GM08714 (cell line): ENCODE data around the gene NAA10.

ENCODE experiments used
- H3K4me3 ChIP-seq: fragments of 200-500 bp; sonication (Bioruptor generic); 2 replicates; pipeline ENCODE4 v1.5.1; 2014; ENCODE audit warnings: mild to moderate bottlenecking, low read length, inconsistent platforms
- ZNF274 ChIP-seq: IDR thresholded peaks from 2 replicates; pipeline ENCODE4 v1.6.1; 2012; ENCODE audit warnings: mild to moderate bottlenecking, low read depth, low read length

The NAA10 gene

GRCh38 chrX:153970357-153971123, 35.7 kb upstream of the NAA10 start:
- TF ChIP-seq ZNF274 = no peak
- peak overlapping the region; percentile 85 for H3K4me3 ChIP-seq

GRCh38 chrX:153969904-153970356, 35.1 kb upstream of the NAA10 start:
- peak overlapping the region; percentile 85 for H3K4me3 ChIP-seq
- no peak for TF ChIP-seq ZNF274

GRCh38 chrX:153969125-153969903, 34.5 kb upstream of the NAA10 start:
- H3K4me3 ChIP-seq = peak overlapping the region; percentile 85
- no peak for TF ChIP-seq ZNF274

GRCh38 chrX:153968754-153969124, 33.9 kb upstream of the NAA10 start:
- H3K4me3 ChIP-seq = peak overlapping the region; percentile 85; the same call in 1 of the 2 replicates
- no peak for TF ChIP-seq ZNF274

GRCh38 chrX:153968255-153968654, 33.4 kb upstream of the NAA10 start:
- peak overlapping the region; percentile 85; the same call in 1 of the 2 replicates for H3K4me3 ChIP-seq
- no peak for TF ChIP-seq ZNF274

GRCh38 chrX:153967536-153968224, 32.8 kb upstream of the NAA10 start:
- no peak for TF ChIP-seq ZNF274
- H3K4me3 ChIP-seq = peak overlapping the region; percentile 85; the same call in 1 of the 2 replicates

GRCh38 chrX:153966841-153967535, 32.2 kb upstream of the NAA10 start:
- no peak overlapping the region; the same call in 1 of the 2 replicates for H3K4me3 ChIP-seq
- no peak for TF ChIP-seq ZNF274

GRCh38 chrX:153966283-153966688, 31.4 kb upstream of the NAA10 start:
- no peak for TF ChIP-seq ZNF274
- no peak overlapping the region for H3K4me3 ChIP-seq

- TF ChIP-seq ZNF274 = no peak
Measured at GRCh38 chrX:153965406-153965805, 30.6 kb upstream of the NAA10 start.

GRCh38 chrX:153964105-153964504, 29.3 kb upstream of the NAA10 start:
- no peak overlapping the region for H3K4me3 ChIP-seq
- TF ChIP-seq ZNF274 = no peak

More at GRCh38 chrX:153965406-153965805, 30.6 kb upstream of the NAA10 start:
- no peak overlapping the region for H3K4me3 ChIP-seq

- no peak for TF ChIP-seq ZNF274
- no peak overlapping the region for H3K4me3 ChIP-seq
Measured at GRCh38 chrX:153963546-153963945, 28.7 kb upstream of the NAA10 start.

GRCh38 chrX:153961292-153961691, 26.5 kb upstream of the NAA10 start:
- TF ChIP-seq ZNF274 = no peak
- no peak overlapping the region for H3K4me3 ChIP-seq

GRCh38 chrX:153960786-153961185, 25.9 kb upstream of the NAA10 start:
- no peak for TF ChIP-seq ZNF274
- no peak overlapping the region for H3K4me3 ChIP-seq

- TF ChIP-seq ZNF274 = no peak
- no peak overlapping the region for H3K4me3 ChIP-seq
Measured at GRCh38 chrX:153960077-153960476, 25.2 kb upstream of the NAA10 start.
